CD4-positive, alpha-beta T cell treated with Interferon gamma for 1 hour (primary cell): ENCODE results near the gene NINJ2.

ENCODE experiments used
- DNase-seq: peaks from one replicate; pipeline ENCODE4 v3.0.0-alpha.2; 2020

The NINJ2 gene

GRCh38 chr12:565589-566105, 97.6 kb downstream of the NINJ2 start:
- no peak for DNase-seq

DNA sequence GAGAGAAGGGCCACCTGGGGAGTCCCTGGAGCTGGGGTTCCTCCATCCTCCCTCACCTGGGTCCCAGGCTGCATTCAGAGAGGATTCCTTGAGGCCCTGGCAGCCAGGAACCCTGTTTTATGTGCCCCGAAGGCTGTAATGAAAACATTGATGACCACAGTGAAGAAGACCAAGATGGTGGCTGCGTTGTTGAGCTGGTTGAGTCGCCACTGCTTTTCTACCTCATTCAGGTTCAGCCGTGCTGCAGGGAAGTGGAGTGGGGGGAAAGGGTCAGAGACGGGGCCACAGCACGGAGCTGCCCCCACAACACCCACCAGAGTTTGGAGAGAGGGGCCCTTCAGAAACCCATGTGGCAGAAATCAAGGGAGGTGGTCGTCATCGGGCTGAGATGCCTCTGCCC, 98.1 kb downstream of the NINJ2 start:
- DNase-seq, result no peak

GRCh38 chr12:563787-564298, 99.4 kb downstream of the NINJ2 start:
- no peak for DNase-seq

DNA sequence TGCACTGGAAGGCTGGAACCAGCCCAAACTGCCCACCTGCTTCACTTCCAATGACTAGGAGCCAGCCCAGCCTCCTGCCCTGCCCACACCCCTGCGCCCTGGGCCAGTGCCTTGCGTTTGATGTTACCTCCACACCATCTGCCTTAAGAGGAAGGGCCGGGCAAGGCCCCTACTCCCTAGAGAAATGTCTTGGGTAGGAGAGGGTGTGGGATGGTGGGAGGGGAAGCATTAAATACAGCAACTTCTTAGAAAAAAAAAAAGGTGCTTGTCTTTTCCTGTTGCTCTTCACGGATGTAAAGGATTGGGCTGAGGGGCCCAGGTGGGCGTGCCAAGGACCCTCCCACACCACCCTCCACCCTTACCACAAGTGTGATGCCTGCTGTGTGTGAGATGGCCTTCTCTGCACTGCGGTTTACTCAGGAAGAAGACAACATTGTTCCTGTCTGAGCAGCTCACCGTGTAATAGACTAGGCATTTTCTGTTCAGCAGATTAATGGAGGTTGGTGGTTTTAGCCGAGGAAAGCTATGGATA, 99.9 kb downstream of the NINJ2 start:
- DNase-seq, result peak; percentile 64

GRCh38 chr12:562634-563033, 100.6 kb downstream of the NINJ2 start:
- DNase-seq, result no peak

GRCh38 chr12:561908-562593, 101.2 kb downstream of the NINJ2 start:
- peak; percentile 39 for DNase-seq

GRCh38 chr12:561391-561705, 101.9 kb downstream of the NINJ2 start:
- DNase-seq, result no peak

DNA sequence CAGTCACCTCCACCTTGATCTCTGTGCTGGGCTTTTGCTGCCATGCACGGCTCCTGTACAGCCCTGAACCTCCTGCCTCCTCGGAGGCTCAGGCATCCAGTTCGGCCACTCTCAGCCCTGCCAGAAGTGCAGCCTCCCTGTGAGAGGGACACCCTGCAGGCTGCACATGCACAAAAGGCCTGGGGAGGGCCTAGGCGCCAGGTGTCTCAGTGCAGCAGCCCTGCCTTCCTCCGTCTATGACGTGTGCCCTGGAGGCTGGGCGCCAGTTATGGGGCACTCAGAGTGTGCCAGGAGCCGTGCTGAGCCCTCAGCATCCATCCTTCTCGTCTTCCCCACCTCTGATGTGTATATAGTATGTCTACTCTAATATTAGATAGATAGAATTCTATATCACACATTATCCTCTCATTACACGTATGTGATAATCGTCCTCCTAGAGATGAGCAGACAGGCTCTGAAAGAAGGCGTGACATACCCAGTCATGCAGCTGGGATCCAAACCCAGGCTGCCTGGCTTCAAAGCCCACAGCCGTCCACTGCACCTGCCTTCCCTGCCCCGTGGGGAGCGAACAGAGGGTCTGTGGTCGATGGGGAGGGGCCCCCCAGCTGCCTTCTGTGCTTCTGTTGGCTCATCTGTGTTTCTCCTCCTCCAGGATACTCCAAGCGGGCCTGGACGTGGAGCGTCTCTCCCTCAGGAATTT, 102.4 kb downstream of the NINJ2 start:
- DNase-seq, result no peak

DNA sequence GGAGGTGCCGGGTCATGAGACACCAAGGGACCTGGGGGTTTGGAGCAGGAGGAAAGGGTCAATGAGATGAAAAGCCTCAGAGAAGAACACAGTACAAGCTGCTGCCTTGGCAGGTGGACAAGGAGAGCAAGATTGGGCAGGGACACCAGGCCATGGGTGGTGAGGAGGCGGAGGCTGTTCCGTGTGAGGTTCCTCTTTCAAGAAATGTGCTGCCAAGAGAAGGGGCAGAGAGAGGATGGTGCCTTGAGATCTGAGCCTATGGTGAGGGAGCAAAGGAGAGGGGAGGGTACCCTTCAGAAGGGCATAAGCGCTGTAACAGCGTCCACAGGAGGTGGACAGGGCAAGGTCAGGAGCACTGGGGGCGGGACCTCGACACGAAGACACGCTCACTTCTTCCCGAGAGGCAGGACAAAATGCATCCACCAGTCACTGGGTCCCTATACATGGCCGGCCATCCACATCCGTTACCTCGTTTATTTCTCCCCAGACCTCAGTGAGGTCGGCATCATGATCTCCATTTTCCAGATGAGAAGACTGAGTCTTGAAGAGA, 103.3 kb downstream of the NINJ2 start:
- no peak for DNase-seq

- DNase-seq, result no peak
These were observed 103.9 kb downstream of the NINJ2 start for GRCh38 chr12:559208-559905.

DNA sequence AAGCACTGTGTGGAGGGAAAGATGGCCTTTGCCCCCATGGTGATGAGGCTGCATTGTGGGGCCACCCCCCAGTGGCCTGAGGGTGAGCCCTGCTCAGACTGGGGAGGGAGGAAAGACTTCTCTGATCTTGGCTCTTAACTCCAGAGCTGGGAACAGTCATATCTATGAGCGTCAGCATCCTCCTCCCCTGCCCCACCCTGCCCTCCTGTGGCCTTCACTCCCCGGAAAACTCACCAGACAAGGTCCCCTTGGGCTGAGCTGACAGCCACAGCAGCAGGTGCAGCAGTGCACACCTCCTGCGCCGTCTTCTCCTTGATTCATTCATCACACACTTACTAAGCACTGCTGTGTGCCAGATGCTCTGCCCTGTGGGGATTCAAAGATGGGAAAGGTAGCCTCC, 104.7 kb downstream of the NINJ2 start:
- DNase-seq, result no peak

GRCh38 chr12:556498-556897, 106.7 kb downstream of the NINJ2 start:
- DNase-seq, result no peak

- DNase-seq, result no peak
These were observed 109.3 kb downstream of the NINJ2 start for GRCh38 chr12:554001-554285.

GRCh38 chr12:553216-554000, 109.8 kb downstream of the NINJ2 start:
- DNase-seq, result no peak

DNA sequence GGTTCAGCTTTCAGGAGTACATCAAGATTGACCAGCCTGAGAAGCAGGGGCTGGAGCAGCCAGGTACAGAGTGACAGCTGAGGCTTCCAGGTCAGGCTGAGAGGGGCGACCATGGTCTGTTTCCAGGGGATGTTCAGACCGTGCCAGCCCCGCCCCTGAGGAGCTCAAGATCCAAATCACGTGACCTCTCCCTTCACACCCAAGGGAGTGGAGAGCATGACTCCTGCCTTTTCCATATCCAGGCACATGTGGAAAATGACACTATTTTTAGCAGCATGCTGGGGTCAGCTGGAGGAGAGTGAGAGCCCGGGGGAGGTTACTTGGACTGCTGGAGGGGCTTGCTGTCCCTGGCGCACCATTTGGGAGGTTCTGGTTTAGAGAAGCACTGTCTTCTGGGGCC, 110.8 kb downstream of the NINJ2 start:
- no peak for DNase-seq

GRCh38 chr12:550473-551260, 112.6 kb downstream of the NINJ2 start:
- no peak for DNase-seq

DNA sequence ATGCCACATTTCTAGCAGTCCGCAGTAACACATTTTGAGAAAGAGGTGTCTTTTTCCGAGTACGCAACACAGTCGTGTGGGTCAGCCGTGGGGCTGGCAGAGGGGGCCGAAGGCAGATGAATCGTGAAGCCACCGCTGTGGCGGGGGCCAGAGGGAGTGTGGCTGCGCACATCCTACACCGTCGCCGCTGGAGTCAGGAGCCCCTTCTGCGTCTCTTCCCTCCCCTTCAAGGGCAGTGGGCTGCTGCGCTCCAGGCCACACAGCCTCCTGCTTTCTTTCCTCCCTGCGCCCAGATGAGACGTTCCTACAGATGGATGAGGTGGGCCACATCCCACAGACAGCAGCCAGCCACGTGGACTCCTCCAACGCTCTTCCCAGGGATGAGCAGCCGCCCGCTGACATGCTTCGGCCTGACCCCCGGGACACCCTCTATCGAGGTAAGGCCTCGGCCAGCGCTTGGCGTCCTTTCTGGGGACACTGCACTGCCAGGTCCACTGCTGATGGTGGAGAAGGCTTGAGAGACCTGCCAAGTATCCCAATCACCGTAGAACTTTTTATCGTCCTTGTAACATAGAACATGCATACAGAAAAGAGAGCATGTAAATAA, 113.7 kb downstream of the NINJ2 start:
- no peak for DNase-seq

DNA sequence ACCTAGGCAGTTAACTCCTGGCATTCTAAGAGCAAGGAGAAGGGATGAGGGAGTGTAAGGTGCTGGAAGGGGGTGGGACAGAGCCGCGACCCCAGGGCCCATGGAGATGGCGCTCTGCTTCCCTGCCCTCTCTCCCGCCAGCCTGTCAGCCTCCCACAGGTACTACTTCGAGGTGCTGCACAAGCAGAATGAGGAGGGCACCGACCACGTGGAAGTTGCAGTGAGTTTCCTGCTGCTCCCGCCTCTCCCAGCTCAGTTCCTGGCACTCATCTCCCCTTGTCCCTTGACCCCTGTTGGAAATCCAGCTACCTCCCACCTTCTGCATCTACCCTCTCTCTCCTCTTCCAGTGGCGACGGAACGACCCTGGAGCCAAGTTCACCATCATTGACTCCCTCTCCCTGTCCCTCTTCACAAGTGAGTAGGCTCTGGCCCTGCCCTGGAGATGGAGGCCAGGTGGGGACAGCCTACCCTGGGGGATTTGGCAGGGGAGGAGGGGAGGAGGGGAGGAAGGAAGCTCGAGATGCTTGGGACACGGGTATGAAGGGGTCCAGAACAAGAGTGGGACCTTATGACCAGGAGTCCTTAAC, 115.3 kb downstream of the NINJ2 start:
- no peak for DNase-seq

- peak; percentile 59 for DNase-seq
These were observed 116.1 kb downstream of the NINJ2 start for GRCh38 chr12:546920-547845.
